DOHH2 (cell line): ENCODE measurements around the gene ENC1.

Experiments used
- H3F3A ChIP-seq: fragments of 200-600 bp; sonication (generic), shearing (Covaris generic); 2 replicates; pipeline ENCODE4 v1.6.0; 2016; ENCODE audit warnings: antibody characterized with exemption, mild to moderate bottlenecking; ENCODE audit not compliant: control insufficient read depth, insufficient read depth
- H3K27ac ChIP-seq: fragments of 200-600 bp; sonication (generic); 2 replicates; pipeline ENCODE4 v1.5.1; 2014; ENCODE audit warnings: low read depth, mild to moderate bottlenecking, low read length, moderate library complexity
- H3K27me3 ChIP-seq: fragments of 200-600 bp; sonication (generic); 2 replicates; pipeline ENCODE4 v1.6.1; 2014; ENCODE audit warnings: mild to moderate bottlenecking, low read length, mixed read lengths; ENCODE audit not compliant: control insufficient read depth
- H3K36me3 ChIP-seq: fragments of 200-600 bp; sonication (generic); 2 replicates; pipeline ENCODE4 v1.6.1; 2014; ENCODE audit warnings: mild to moderate bottlenecking, low read length, moderate library complexity, mixed read lengths; ENCODE audit not compliant: control insufficient read depth
- H3K4me1 ChIP-seq: fragments of 200-600 bp; sonication (generic); 2 replicates; pipeline ENCODE4 v1.6.1; 2014; ENCODE audit warnings: mild to moderate bottlenecking, low read length, mixed read lengths; ENCODE audit not compliant: control insufficient read depth
- H3K4me2 ChIP-seq: fragments of 200-600 bp; sonication (generic); 2 replicates; pipeline ENCODE4 v1.6.0; 2014; ENCODE audit warnings: mild to moderate bottlenecking, low read length, moderate library complexity
- H3K4me3 ChIP-seq: fragments of 200-600 bp; sonication (generic); 2 replicates; pipeline ENCODE4 v1.5.1; 2014; ENCODE audit warnings: mild to moderate bottlenecking, low read length, mixed read lengths
- H3K79me2 ChIP-seq: fragments of 200-600 bp; sonication (generic); 2 replicates; pipeline ENCODE4 v1.6.1; 2014; ENCODE audit warnings: mild to moderate bottlenecking, low read length, mixed read lengths; ENCODE audit not compliant: control insufficient read depth
- H3K9me2 ChIP-seq: fragments of 200-600 bp; sonication (generic); replicated peaks from 2 replicates; pipeline ENCODE4 v1.6.1; 2014; ENCODE audit warnings: mild to moderate bottlenecking, low read length, mixed read lengths; ENCODE audit not compliant: control insufficient read depth
- H3K9me3 ChIP-seq: fragments of 200-600 bp; sonication (generic); 2 replicates; pipeline ENCODE4 v1.6.1; 2014; ENCODE audit warnings: antibody characterized with exemption, low read length, mixed read lengths; ENCODE audit not compliant: control insufficient read depth, insufficient read depth
- H4K20me1 ChIP-seq: fragments of 200-600 bp; sonication (generic); 2 replicates; pipeline ENCODE4 v1.6.0; 2014; ENCODE audit warnings: low read depth, mild to moderate bottlenecking, antibody characterized with exemption, low read length, moderate library complexity; ENCODE audit not compliant: control insufficient read depth, insufficient read depth
- EZH2phosphoT487 ChIP-seq: fragments of 200-600 bp; sonication (generic); IDR thresholded peaks from 2 replicates; pipeline ENCODE4 v1.6.1; 2017; ENCODE audit warnings: borderline replicate concordance, mild to moderate bottlenecking, antibody characterized with exemption, low read length, moderate library complexity, mixed read lengths
- TF ChIP-seq, protein P1 (sequence below): fragments of 200-600 bp; sonication (generic); IDR thresholded peaks from one replicate; pipeline ENCODE4 v1.5.1; 2014; ENCODE audit warnings: antibody characterized with exemption, mild to moderate bottlenecking, low read depth, low read length; ENCODE audit not compliant: poor library complexity, severe bottlenecking

The ENC1 gene

DNA sequence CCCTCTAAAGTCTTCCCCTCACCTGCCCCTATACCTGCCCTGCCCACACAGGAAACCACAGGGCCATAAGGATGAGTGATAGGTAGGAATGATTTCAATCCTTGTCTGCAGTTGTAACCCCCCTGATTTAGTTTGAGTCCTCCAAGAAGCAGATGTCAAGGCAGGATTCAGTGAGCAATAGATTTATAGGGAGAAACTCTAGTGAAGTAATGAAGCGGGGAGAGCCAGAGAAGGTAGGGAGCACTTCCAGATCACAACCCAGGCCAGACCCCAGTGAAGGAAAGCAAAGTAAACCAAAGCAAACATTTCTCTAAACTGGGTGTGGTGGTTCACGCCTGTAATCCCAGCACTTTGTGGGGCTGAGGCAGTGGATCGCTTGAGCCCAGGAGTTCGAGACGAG lies 22.4 kb downstream of the ENC1 start:
- H3K79me2 ChIP-seq = no peaks in the 10 kb centered on the region
- no peaks in the 10 kb centered on the region for H3K4me1 ChIP-seq
- H3K4me3 ChIP-seq = no peak overlapping the region
- H3K9me2 ChIP-seq = no peaks in the 10 kb centered on the region
- no peak overlapping the region for H3K4me2 ChIP-seq
- no peaks in the 10 kb centered on the region for H4K20me1 ChIP-seq
- H3K27me3 ChIP-seq = peaks cover 7% of the 10 kb centered on the region; the same call in 1 of the 2 replicates
- H3F3A ChIP-seq = no peaks in the 10 kb centered on the region
- no peaks in the 10 kb centered on the region for H3K36me3 ChIP-seq
- TF ChIP-seq, protein P1, sequence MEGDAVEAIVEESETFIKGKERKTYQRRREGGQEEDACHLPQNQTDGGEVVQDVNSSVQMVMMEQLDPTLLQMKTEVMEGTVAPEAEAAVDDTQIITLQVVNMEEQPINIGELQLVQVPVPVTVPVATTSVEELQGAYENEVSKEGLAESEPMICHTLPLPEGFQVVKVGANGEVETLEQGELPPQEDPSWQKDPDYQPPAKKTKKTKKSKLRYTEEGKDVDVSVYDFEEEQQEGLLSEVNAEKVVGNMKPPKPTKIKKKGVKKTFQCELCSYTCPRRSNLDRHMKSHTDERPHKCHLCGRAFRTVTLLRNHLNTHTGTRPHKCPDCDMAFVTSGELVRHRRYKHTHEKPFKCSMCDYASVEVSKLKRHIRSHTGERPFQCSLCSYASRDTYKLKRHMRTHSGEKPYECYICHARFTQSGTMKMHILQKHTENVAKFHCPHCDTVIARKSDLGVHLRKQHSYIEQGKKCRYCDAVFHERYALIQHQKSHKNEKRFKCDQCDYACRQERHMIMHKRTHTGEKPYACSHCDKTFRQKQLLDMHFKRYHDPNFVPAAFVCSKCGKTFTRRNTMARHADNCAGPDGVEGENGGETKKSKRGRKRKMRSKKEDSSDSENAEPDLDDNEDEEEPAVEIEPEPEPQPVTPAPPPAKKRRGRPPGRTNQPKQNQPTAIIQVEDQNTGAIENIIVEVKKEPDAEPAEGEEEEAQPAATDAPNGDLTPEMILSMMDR = no peak
- TF ChIP-seq EZH2phosphoT487 = no peak
- H3K27ac ChIP-seq = no peak overlapping the region
- no peaks in the 10 kb centered on the region for H3K9me3 ChIP-seq

DNA sequence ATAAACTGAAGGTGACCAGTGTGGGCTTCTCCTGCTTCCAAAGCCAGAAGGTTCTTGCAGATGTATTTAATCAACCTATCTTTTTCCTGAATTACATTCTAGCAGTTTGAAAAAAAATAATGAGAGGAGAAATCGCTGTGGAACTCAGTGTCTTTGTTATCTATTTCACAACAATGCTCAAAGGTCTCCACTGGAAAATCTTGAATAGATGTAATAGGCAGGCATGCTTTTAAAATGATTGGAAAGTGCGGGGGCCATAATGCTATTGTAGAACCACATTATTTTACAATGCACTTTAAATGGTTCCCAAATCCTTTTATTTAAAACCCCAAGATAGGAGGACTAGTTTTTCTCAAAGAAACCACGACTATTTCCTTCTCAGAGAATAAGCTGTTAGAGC lies 23.3 kb downstream of the ENC1 start:
- H3K27ac ChIP-seq = no peak overlapping the region
- H3K4me3 ChIP-seq = no peak overlapping the region
- H3K79me2 ChIP-seq = no peaks in the 10 kb centered on the region
- H3K27me3 ChIP-seq = peaks cover 7% of the 10 kb centered on the region; the same call in 1 of the 2 replicates
- H4K20me1 ChIP-seq = no peaks in the 10 kb centered on the region
- H3K9me2 ChIP-seq = no peaks in the 10 kb centered on the region
- no peaks in the 10 kb centered on the region for H3F3A ChIP-seq
- TF ChIP-seq EZH2phosphoT487 = no peak
- TF ChIP-seq, protein P1 = no peak
- H3K9me3 ChIP-seq = no peaks in the 10 kb centered on the region
- no peaks in the 10 kb centered on the region for H3K4me1 ChIP-seq
- H3K36me3 ChIP-seq = no peaks in the 10 kb centered on the region
- no peak overlapping the region for H3K4me2 ChIP-seq

DNA sequence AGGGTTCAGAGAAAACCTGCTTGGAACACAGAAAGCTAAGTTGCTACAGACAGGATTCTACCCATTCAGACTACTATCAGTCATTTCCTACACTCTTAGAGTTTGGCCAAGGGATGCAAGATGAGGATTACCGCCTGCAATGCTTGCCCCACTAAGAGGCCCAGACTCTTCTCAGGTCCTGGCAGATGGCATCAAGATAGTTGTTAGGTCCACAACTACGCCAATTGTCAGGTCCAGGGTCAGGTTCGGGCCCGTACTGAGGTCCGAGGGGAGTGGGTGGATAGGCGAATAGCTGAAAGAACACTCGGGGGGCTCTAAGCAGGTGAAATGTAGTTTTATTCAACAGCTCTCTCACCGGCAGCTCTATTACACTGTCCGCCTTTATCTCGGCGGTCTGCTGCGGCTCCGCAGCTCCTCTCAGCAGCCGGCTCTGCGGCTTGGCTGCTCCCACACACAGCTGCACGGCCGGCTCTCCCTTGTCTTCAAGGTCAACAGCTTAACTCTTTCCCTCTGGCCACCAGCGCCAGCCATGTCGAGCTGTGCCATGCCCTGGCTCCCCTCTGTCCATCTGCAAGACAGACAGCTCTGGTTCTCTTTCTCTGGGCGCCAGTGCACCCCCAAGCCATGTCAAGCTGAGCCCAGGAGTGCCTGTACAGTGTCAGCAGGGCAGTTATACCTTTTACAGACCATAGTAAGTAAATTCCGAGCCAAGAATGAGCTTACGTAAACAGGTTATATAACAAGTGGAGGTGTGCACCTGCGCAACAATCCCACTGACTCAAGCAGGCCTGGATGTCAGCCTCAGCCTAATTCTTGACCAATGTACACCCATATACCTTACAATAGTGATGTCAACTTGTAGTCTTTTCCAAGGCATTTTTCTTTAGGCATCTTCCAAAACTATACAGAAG lies 24.0 kb downstream of the ENC1 start:
- Histone ChIP-seq H3K9me3 (no peaks in the 10 kb centered on the region), H3K4me1 (no peaks in the 10 kb centered on the region), H3K4me2 (no peak overlapping the region), H3K27me3 (peaks cover 7% of the 10 kb centered on the region; the same call in 1 of the 2 replicates), H3K9me2 (no peaks in the 10 kb centered on the region), H3K36me3 (no peaks in the 10 kb centered on the region), H3K79me2 (no peaks in the 10 kb centered on the region), H4K20me1 (no peaks in the 10 kb centered on the region), H3F3A (no peaks in the 10 kb centered on the region), H3K27ac (no peak overlapping the region), H3K4me3 (no peak overlapping the region)
- TF ChIP-seq, protein P1 = no peak
- no peak for TF ChIP-seq EZH2phosphoT487
